GM18909 (cell line): ENCODE measurements around the gene CTSE.

Experiments used
- ATAC-seq: cut with Tn5 transposase; IDR thresholded peaks from one replicate; pipeline ENCODE4 v1.9.1; 2021; ENCODE audit warnings: mild to moderate bottlenecking; ENCODE audit not compliant: unreplicated experiment, poor library complexity

CTSE gene

GRCh38 chr1:205976036-205976435 is 47.7 kb downstream of the CTSE start:
- no peak for ATAC-seq

- no peak for ATAC-seq
Measured at GRCh38 chr1:205975387-205975998, 48.2 kb downstream of the CTSE start.

GRCh38 chr1:205974712-205975111 is 49.0 kb downstream of the CTSE start:
- ATAC-seq = no peak

- ATAC-seq = no peak
Measured at GRCh38 chr1:205973377-205974232, 50.1 kb downstream of the CTSE start.

- no peak for ATAC-seq
Measured at GRCh38 chr1:205972491-205973168, 51.1 kb downstream of the CTSE start.

GRCh38 chr1:205972081-205972480 is 51.6 kb downstream of the CTSE start:
- no peak for ATAC-seq

GRCh38 chr1:205971082-205971481 is 52.6 kb downstream of the CTSE start:
- ATAC-seq = no peak

GRCh38 chr1:205970486-205970885 is 53.2 kb downstream of the CTSE start:
- ATAC-seq = no peak

GRCh38 chr1:205969229-205969628 is 54.5 kb downstream of the CTSE start:
- ATAC-seq = no peak

GRCh38 chr1:205967554-205968335 is 56.0 kb downstream of the CTSE start:
- no peak for ATAC-seq

- ATAC-seq = no peak
Measured at GRCh38 chr1:205965036-205965884, 58.4 kb downstream of the CTSE start.

- ATAC-seq = no peak
Measured at GRCh38 chr1:205963352-205964155, 60.1 kb downstream of the CTSE start.

- ATAC-seq = no peak
Measured at GRCh38 chr1:205962821-205963221, 60.9 kb downstream of the CTSE start.

GRCh38 chr1:205961991-205962820 is 61.5 kb downstream of the CTSE start:
- no peak for ATAC-seq

GRCh38 chr1:205961405-205961804 is 62.3 kb downstream of the CTSE start:
- ATAC-seq = no peak

- ATAC-seq = no peak
Measured at GRCh38 chr1:205959789-205960188, 63.9 kb downstream of the CTSE start.
